GM21529 (cell line): ENCODE measurements around the gene NRARP.
"Not testable (repeated sequence)": the region's sequence is repeated elsewhere in the genome, so short reads cannot be mapped to it uniquely, and the experiment has no call there.

Experiments used
- ATAC-seq: cut with Tn5 transposase; IDR thresholded peaks from one replicate; pipeline ENCODE4 v1.9.1; 2021; ENCODE audit not compliant: unreplicated experiment

The NRARP gene

DNA sequence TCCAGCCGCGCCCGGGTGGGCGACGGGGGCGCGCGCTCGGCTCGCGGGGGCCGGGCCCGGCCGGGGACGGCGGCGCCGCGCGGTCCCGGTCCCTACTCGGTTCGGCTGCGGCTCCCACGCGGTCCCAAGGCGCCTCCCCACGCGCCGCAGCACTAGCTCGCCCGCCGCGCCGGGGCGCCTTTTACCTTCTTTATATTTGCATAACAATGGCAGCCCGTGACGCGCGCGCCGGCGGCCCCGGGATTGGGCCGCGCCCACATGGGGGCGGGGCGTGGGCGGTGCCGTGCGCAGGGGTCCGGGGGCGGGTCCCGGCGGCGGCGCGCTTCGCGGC, at the start of gene NRARP:
Gene NRARP (minus strand): TSS at position 154 of the 331 bp plus-strand sequence. CDS start 343 bp downstream, outside the sequence.
- peak; percentile 67 for ATAC-seq

DNA sequence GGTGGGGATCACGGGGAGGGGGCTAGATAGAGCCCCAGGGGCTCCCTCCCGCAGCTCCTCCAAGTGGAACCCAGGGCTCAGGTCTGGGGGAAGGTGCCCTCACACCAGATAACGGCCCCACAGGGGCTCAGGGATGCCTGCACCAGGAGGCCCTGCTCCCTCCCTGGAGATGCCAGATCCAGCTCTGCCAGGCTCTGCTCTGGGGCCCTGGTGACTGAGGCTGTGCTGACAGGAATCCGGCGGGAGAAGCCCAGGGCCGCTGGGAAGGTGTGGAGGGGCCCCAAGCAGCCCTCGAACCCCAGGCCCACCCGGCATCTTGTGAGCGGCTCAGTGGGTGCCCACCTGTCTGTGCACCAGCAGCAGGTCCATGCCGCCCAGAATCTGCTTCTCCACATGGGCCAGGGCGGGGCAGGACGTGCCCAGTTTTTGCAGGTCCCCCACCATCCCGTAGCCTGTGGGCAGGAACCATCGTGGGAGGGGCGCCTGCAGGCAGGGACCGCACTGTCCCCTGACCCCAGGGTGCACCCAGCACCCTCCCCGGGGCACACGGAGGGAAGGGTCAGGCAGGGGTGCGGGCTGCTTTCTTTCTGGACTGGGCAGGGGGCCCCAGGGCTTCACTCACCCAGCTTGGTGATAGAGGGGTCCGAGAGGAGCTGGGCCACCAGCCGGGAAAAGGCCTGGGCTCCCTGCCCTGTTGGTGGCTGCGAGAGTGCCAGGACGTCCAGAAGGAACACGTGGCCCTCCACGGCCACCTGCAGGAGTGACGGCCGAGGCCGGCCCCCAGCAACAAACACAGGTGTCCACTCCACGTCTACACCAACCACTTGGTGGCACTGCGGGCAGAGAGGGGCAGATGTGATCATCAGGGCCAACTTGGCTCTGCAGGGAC, 48.9 kb upstream of the NRARP start:
- ATAC-seq: no peak

- ATAC-seq: no peak
Measured at GRCh38 chr9:137349471-137350033, 47.5 kb upstream of the NRARP start.

DNA sequence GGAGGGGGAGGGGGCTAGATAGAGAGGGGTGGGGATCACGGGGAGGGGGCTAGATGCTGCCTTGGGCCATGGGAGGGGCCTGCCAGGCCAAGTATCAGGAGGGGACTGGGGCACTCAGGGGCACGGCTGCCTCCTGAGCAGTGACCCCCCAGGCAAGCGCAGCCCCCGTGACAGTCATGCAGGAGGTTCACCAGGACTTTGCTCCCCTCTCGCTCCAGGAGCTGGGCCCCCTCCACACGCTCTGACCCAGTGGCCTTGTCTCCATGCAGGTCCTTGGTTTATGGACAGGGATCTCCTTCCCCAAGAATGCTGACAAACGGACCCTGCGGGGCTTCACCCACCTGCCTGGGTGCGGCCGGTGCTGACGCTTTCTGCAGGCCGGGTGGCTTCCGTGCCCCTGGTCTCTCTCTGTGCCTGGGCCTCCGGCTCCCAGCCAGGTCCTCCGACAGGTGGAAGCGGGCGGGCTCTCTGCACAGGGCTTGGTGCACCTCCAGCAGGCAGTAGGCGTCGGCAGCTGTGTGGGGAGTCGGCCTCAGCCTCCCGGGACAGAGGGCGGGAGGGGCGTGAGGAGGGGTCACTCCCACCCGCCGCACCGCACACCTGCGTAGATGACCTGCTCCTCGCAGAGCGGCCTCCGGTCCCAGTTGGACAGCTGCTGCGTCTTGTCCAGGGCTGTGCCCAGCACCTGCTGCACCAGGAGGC, 46.8 kb upstream of the NRARP start:
- ATAC-seq: no peak

DNA sequence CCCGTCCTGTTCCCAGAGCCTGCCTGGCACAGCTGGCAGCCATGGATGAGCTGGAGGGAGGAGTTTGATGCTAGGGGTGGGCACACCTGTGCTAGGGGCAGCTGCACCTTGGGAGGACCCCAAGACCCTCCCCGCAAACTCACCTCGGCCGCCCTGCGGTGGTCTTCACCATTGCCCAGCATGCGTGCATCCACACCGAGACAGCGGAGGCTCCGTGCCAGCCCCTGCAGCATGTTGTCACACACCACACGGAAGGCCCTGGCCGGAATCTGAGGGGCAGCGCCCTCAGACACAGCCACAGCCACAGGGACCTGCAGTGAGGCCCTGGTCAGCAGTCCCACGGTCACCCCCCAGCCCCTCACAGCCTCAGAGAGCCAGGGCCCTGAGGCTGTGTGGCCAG, 45.9 kb upstream of the NRARP start:
- no peak for ATAC-seq

DNA sequence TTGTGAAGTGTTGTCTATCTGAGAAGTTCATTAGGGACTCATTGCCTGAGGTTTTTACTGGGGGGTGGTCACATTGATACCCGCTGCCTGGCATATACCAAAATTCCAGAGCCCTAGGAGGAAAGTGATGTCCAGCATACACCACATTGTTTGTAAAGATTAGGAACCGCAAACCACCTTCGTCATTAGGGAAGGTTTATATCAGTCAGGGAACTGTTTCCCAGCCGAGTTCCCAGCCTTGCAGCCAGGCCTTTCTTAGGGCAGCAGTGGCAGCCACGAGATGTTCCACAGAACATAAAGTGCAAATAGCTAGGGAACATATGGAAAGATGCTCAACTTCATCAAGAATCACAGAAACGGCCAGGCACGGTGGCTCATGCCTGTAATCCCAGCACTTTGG, 40.4 kb upstream of the NRARP start:
- ATAC-seq: no peak

GRCh38 chr9:137341227-137341626, 39.2 kb upstream of the NRARP start:
- no peak for ATAC-seq

GRCh38 chr9:137339908-137340462, 37.9 kb upstream of the NRARP start:
- ATAC-seq: not testable (repeated sequence)

GRCh38 chr9:137339045-137339907, 37.2 kb upstream of the NRARP start:
- no peak for ATAC-seq

GRCh38 chr9:137336735-137337134, 34.7 kb upstream of the NRARP start:
- no peak for ATAC-seq

- ATAC-seq: no peak
Measured at GRCh38 chr9:137333016-137333671, 31.1 kb upstream of the NRARP start.

- no peak for ATAC-seq
Measured at GRCh38 chr9:137331929-137332328, 29.9 kb upstream of the NRARP start.

GRCh38 chr9:137330689-137331088, 28.6 kb upstream of the NRARP start:
- ATAC-seq: no peak

GRCh38 chr9:137329590-137329989, 27.5 kb upstream of the NRARP start:
- ATAC-seq: not testable (repeated sequence)

- not testable (repeated sequence) for ATAC-seq
Measured at GRCh38 chr9:137327641-137328550, 25.8 kb upstream of the NRARP start.

DNA sequence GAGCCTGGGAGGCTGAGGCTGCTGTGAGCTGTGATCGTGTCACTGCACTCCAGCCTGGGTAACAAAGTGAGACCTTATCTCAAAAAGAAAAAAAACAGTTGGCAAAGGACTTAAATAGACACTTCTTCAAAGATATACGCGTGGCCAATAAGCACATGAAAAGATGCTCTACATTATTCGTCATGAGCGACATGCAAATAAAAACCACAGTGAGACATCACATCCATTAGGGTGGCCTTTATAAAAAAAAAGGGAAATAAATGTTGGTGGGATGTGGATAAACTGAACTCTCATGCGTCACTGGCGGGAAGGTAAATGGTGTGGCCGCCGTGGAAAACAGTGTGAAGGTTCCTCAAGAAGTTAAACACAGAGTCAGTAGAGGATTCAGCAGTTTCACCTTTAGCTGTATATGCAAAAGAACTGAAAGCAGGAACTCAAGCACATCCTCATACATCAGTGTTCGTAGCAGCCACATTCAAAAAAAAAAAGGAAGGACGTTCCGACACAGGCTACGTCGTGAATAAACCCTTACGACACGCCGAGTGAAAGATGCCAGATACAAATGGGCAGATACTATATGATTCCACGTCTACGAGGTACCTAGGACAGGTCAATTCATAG, 24.5 kb upstream of the NRARP start:
- no peak for ATAC-seq

- ATAC-seq: no peak
Measured at GRCh38 chr9:137325799-137326198, 23.7 kb upstream of the NRARP start.

- ATAC-seq: no peak
Measured at GRCh38 chr9:137325124-137325523, 23.1 kb upstream of the NRARP start.
